Middle frontal gyrus (tissue), 1 donor: ENCODE data around the gene MMEL1.

Source experiments
- DNase-seq: peaks from one replicate; pipeline ENCODE4 v3.0.0-alpha.2; 2015; ENCODE audit warnings: low spot score; ENCODE audit errors: extremely low spot score

The MMEL1 gene

GRCh38 chr1:2643414-2644077 lies 10.7 kb upstream of the MMEL1 start:
- DNase-seq: no peak

- DNase-seq: peak; percentile 75
Observed at GRCh38 chr1:2642560-2643413, 10.0 kb upstream of the MMEL1 start.

- DNase-seq: no peak
Observed at GRCh38 chr1:2642131-2642559, 9.3 kb upstream of the MMEL1 start.

- no peak for DNase-seq
Observed at GRCh38 chr1:2641381-2642130, 8.7 kb upstream of the MMEL1 start.

GRCh38 chr1:2640626-2641025 lies 7.8 kb upstream of the MMEL1 start:
- no peak for DNase-seq

- DNase-seq: no peak
Observed at GRCh38 chr1:2639607-2640521, 7.0 kb upstream of the MMEL1 start.

- DNase-seq: no peak
Observed at GRCh38 chr1:2639203-2639602, 6.4 kb upstream of the MMEL1 start.

GRCh38 chr1:2638466-2639115 lies 5.8 kb upstream of the MMEL1 start:
- no peak for DNase-seq

GRCh38 chr1:2637442-2638145 lies 4.8 kb upstream of the MMEL1 start:
- no peak for DNase-seq

GRCh38 chr1:2636733-2637132 lies 3.9 kb upstream of the MMEL1 start:
- no peak for DNase-seq

- DNase-seq: no peak
Observed at GRCh38 chr1:2635361-2636010, 2.7 kb upstream of the MMEL1 start.

- DNase-seq: no peak
Observed at GRCh38 chr1:2633936-2634491, 1.2 kb upstream of the MMEL1 start.

- no peak for DNase-seq
Observed at GRCh38 chr1:2633366-2633935, 635 bp upstream of the MMEL1 start.

- DNase-seq: no peak
Observed at GRCh38 chr1:2632051-2632430, 775 bp downstream of the MMEL1 start.

GRCh38 chr1:2631136-2632050 lies 1.4 kb downstream of the MMEL1 start:
- DNase-seq: no peak

GRCh38 chr1:2630498-2631135 lies 2.2 kb downstream of the MMEL1 start:
- DNase-seq: no peak
